GM23248 (cell line): Measurements from ENCODE around the gene CDH13. TPM values are rescaled to one million over a fixed set of nuclear protein-coding genes. Genes with fewer than 3 reads are reported as not detected.
A peak's percentile ranks its signal among the peaks of the same experiment; 100 is the strongest.

Source experiments
- DNase-seq: peaks from one replicate; pipeline ENCODE4 v3.0.0-alpha.2; 2015
- H2AFZ ChIP-seq: fragments of 200-600 bp; sonication (generic); 2 replicates; pipeline ENCODE4 v1.6.1; 2016; ENCODE audit warnings: antibody characterized with exemption
- H3F3A ChIP-seq: fragments of 200-600 bp; sonication (generic); 2 replicates; pipeline ENCODE4 v1.6.1; 2016; ENCODE audit warnings: mild to moderate bottlenecking, antibody characterized with exemption, mixed run types; ENCODE audit not compliant: insufficient read depth
- H3K27ac ChIP-seq: fragments of 200-600 bp; sonication (generic); 2 replicates; pipeline ENCODE4 v1.5.1; 2016; ENCODE audit warnings: mild to moderate bottlenecking
- H3K27me3 ChIP-seq: fragments of 200-600 bp; sonication (generic); replicated peaks from 2 replicates; pipeline ENCODE4 v1.6.1; 2016; ENCODE audit warnings: mild to moderate bottlenecking; ENCODE audit not compliant: insufficient read depth
- H3K36me3 ChIP-seq: fragments of 200-600 bp; sonication (generic); 2 replicates; pipeline ENCODE4 v1.6.1; 2016; ENCODE audit warnings: low read depth, mild to moderate bottlenecking
- H3K4me1 ChIP-seq: fragments of 200-600 bp; sonication (generic); 2 replicates; pipeline ENCODE4 v1.6.1; 2016; ENCODE audit warnings: mild to moderate bottlenecking; ENCODE audit not compliant: insufficient read depth
- H3K4me2 ChIP-seq: fragments of 200-600 bp; sonication (generic); one replicate; pipeline ENCODE4 v1.6.1; 2016; ENCODE audit warnings: mild to moderate bottlenecking; ENCODE audit not compliant: unreplicated experiment
- H3K4me3 ChIP-seq: fragments of 200-600 bp; sonication (generic); 2 replicates; pipeline ENCODE4 v1.5.1; 2016; ENCODE audit warnings: mild to moderate bottlenecking
- H3K79me2 ChIP-seq: fragments of 200-600 bp; sonication (generic); 2 replicates; pipeline ENCODE4 v1.6.1; 2016; ENCODE audit warnings: mild to moderate bottlenecking; ENCODE audit not compliant: insufficient read depth
- H3K9ac ChIP-seq: fragments of 200-600 bp; sonication (generic); 2 replicates; pipeline ENCODE4 v1.6.1; 2016; ENCODE audit warnings: mild to moderate bottlenecking
- H3K9me2 ChIP-seq: fragments of 200-600 bp; sonication (generic); 2 replicates; pipeline ENCODE4 v1.6.1; 2016; ENCODE audit warnings: mixed run types, mild to moderate bottlenecking, moderate library complexity; ENCODE audit not compliant: insufficient read depth
- H3K9me3 ChIP-seq: fragments of 200-600 bp; sonication (generic); one replicate; pipeline ENCODE4 v1.6.1; 2017; ENCODE audit warnings: low read depth
- H4K20me1 ChIP-seq: fragments of 200-600 bp; sonication (generic); 2 replicates; pipeline ENCODE4 v1.6.0; 2016; ENCODE audit not compliant: insufficient read depth
- EZH2 ChIP-seq: fragments of 200-600 bp; sonication (generic); IDR thresholded peaks from 2 replicates; pipeline ENCODE4 v1.6.1; 2018; ENCODE audit warnings: antibody characterized with exemption, mild to moderate bottlenecking; ENCODE audit not compliant: insufficient read depth, poor library complexity, severe bottlenecking
- EZH2phosphoT487 ChIP-seq: fragments of 200-600 bp; sonication (generic); IDR thresholded peaks from 2 replicates; pipeline ENCODE4 v1.6.1; 2018; ENCODE audit warnings: antibody characterized with exemption, moderate library complexity, mild to moderate bottlenecking, low read depth; ENCODE audit not compliant: insufficient read depth
- WGBS, 2 experiments: methylation state at CpG; one replicate each; pipeline ENCODE4 v1.1.6; 2015 to 2017; ENCODE audit warnings: low lambda C conversion rate in 2 of 2, low coverage in 1 of 2; ENCODE audit errors: missing lambda C conversion rate in 2 of 2; 5-methylcytosine and 5-hydroxymethylcytosine counted together
- in situ Hi-C: fragments of 300-500 bp; cut with MboI; formaldehyde crosslinking; loops from 2 replicates; pipeline ENCODE4 v1.15.0; 2020
- polyA plus RNA-seq: library from polyadenylated mRNA; unstranded; fragments of >200 nt; fragmentation: Nextera tagmentation; extraction: Ambion mirVana; gene quantifications from 2 replicates; pipeline ENCODE4 v1.2.1, GENCODE V29; 2016
- total RNA-seq: library from RNA; depleted of rRNA; stranded (reverse); fragments of >200 nt; shearing (Covaris generic); gene quantifications from 2 replicates; pipeline ENCODE4 v1.2.3, GENCODE V29; 2014

The CDH13 gene
- total and polyA plus RNA-seq, 2 experiments from 2014 or later: 51.0 to 52.8 TPM

DNA sequence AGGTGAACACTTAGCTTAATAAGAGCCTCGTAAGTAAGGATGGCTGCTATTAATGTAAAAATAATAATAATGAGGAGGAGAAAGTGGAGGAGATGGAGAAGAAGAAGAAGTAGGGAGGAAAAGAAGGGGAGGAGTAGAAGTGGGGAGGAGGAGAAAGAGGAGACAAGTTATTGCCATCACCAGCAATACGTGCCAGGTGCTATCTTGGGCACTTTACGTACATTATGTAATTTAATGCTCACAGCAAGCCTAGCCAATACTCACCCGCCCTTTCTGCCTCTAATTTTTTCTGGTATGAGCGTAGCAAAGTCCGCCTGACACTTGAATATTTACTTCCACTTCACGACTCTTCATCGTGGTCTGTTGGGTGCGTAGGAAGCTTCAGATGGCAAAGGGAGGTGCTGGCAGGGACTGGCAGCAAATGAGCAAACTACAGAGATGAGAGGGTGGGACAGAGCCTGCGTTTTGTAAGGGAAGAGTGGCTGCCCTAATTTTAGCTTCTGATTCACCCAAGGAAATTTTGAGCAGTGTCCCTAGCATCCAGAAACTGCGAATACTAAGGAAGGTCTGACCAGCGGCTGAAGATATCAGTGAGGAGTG is 42.1 kb upstream of the CDH13 start:
- peak; percentile 30 for DNase-seq
- H4K20me1 ChIP-seq: no peaks in the 10 kb centered on the region
- H3K4me1 ChIP-seq: peaks cover 18% of the 10 kb centered on the region
- H3F3A ChIP-seq: peaks cover 18% of the 10 kb centered on the region
- H3K9me3 ChIP-seq: no peaks in the 10 kb centered on the region
- 0 out of 2 replicates have a peak, but pooled peaks cover 2% of the 10 kb centered on the region for H3K27me3 ChIP-seq
- no peak overlapping the region for H3K9ac ChIP-seq
- in situ Hi-C loops: no loop called here
- H3K36me3 ChIP-seq: no peaks in the 10 kb centered on the region
- no peak overlapping the region for H3K27ac ChIP-seq
- TF ChIP-seq EZH2: no peak
- no peak for TF ChIP-seq EZH2phosphoT487
- H2AFZ ChIP-seq: no peak overlapping the region
- H3K79me2 ChIP-seq: no peaks in the 10 kb centered on the region
- H3K4me2 ChIP-seq: no peak overlapping the region
- no peak overlapping the region for H3K4me3 ChIP-seq
- 75 to 82% methylated on average over 12 of the region's 12 CpGs for WGBS, 2 experiments
- H3K9me2 ChIP-seq: no peaks in the 10 kb centered on the region

DNA sequence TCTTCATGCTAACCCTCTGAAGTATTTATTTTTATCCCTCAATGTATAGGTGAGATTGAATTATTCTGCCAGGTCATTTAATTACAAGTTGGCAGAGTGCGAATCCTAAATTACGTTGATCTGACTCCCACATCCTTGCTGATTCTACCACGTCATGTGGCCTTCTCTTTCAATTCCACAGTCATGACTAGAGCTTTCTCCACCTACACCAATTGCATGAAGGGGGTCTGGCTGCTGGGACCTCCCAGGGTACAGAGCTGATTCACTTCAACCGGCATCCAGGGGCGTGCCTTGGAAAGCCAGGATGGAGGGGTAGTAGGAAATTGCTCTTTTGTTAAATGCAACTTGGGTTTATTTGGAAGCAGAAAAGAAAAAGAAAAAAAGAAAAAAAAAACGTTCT is 41.1 kb upstream of the CDH13 start:
- Histone ChIP-seq H3F3A (peaks cover 18% of the 10 kb centered on the region), H4K20me1 (no peaks in the 10 kb centered on the region), H3K27ac (peak overlapping the region; percentile 34), H3K9me3 (no peaks in the 10 kb centered on the region), H3K4me3 (no peak overlapping the region), H2AFZ (no peak overlapping the region), H3K9me2 (no peaks in the 10 kb centered on the region), H3K79me2 (no peaks in the 10 kb centered on the region), H3K36me3 (no peaks in the 10 kb centered on the region), H3K4me2 (peak overlapping the region; percentile 6), H3K27me3 (no peaks in the 10 kb centered on the region), H3K9ac (no peak overlapping the region), H3K4me1 (peaks cover 13% of the 10 kb centered on the region)
- WGBS, 2 experiments: 31 to 41% methylated on average over 6 of the region's 6 CpGs
- in situ Hi-C loops: no loop called here
- TF ChIP-seq EZH2phosphoT487: no peak
- no peak for TF ChIP-seq EZH2
- peak; percentile 85 for DNase-seq

DNA sequence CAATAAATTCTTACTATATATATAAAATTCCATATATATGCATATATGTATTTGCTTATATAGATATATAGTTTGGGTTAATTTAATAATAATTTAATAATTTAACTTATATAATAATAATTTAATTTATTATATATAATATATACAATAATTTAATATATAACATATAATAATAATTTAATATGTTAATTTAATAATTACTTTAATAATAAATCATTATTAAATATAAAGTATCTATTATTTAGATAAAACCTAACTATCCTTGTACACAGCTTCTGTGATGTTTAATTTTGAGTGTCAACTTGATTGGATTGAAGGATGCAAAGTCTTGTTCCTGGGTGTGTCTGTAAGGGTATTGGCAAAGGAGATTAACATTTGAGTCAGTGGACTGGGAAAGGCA is 40.6 kb upstream of the CDH13 start:
- Histone ChIP-seq H3K4me2 (peak overlapping the region; percentile 6), H3K27me3 (no peaks in the 10 kb centered on the region), H3K36me3 (no peaks in the 10 kb centered on the region), H3K9me2 (no peaks in the 10 kb centered on the region), H2AFZ (no peak overlapping the region), H4K20me1 (no peaks in the 10 kb centered on the region), H3F3A (peaks cover 18% of the 10 kb centered on the region), H3K79me2 (no peaks in the 10 kb centered on the region), H3K4me3 (no peak overlapping the region), H3K9me3 (no peaks in the 10 kb centered on the region), H3K27ac (no peak overlapping the region), H3K4me1 (peaks cover 13% of the 10 kb centered on the region), H3K9ac (no peak overlapping the region)
- TF ChIP-seq EZH2: no peak
- no peak for TF ChIP-seq EZH2phosphoT487
- in situ Hi-C loops: no loop called here
- DNase-seq: no peak

DNA sequence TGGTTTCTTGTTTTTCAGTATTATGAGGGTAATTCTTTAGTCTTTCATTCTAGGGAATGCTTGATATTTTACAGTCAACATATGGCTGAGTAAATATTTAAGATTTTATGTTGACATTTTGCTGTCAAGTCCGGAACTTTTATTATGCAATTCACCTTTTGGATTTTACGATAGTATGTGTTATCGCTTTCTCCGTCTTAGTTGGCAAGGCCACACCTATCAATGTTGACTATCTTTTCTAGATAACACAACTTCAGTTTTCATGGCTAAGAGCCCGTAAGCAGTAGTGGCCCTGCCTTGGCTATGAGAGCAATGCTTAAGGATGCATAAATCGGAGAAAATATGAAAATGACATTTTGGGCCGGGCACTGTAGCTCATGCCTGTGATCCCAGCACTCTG is 39.5 kb upstream of the CDH13 start:
- in situ Hi-C loops: no loop called here
- peaks cover 13% of the 10 kb centered on the region for H3K4me1 ChIP-seq

DNA sequence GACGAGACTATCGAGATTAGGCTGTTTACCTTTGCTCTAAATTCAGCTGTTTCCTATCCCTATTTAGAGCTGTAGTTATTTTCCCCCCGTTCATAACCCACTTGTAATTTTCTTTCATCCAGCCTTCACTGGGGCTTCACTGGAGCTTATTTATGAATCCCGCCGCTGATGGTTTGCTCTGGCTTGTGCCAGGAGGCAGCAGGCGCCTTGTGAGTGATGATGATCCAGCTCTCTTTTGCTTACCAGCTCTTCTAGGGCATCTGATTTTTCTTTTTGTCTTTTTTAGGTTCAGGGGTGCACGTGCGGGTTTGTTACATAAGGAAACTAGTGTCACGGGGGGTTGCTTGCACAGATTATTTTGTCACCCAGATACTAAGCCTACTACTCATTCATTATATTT is 37.4 kb upstream of the CDH13 start:
- H3K4me3 ChIP-seq: no peak overlapping the region
- no peak for DNase-seq
- peaks cover 17% of the 10 kb centered on the region for H3K27me3 ChIP-seq
- H2AFZ ChIP-seq: no peak overlapping the region
- no peak for TF ChIP-seq EZH2phosphoT487
- no peak for TF ChIP-seq EZH2
- in situ Hi-C loops: no loop called here
- no peaks in the 10 kb centered on the region for H3K36me3 ChIP-seq
- H3K9me3 ChIP-seq: no peaks in the 10 kb centered on the region
- H3K4me1 ChIP-seq: no peaks in the 10 kb centered on the region; the same call in 1 of the 2 replicates
- no peaks in the 10 kb centered on the region for H3K79me2 ChIP-seq
- H3K9me2 ChIP-seq: no peaks in the 10 kb centered on the region
- H3F3A ChIP-seq: 0 out of 2 replicates have a peak, but pooled peaks cover 6% of the 10 kb centered on the region
- WGBS, 2 experiments: 78% methylated on average over 9 of the region's 9 CpGs
- H3K27ac ChIP-seq: no peak overlapping the region
- no peaks in the 10 kb centered on the region for H4K20me1 ChIP-seq
- no peak overlapping the region for H3K9ac ChIP-seq
- H3K4me2 ChIP-seq: no peak overlapping the region

More for the DNA sequence above, 39.5 kb upstream of the CDH13 start:
- 76 to 81% methylated on average over 7 of the region's 7 CpGs for WGBS, 2 experiments
- Histone ChIP-seq H3K36me3 (no peaks in the 10 kb centered on the region), H3K9me3 (no peaks in the 10 kb centered on the region), H3F3A (peaks cover 18% of the 10 kb centered on the region), H2AFZ (no peak overlapping the region), H4K20me1 (no peaks in the 10 kb centered on the region), H3K4me2 (no peak overlapping the region), H3K9me2 (no peaks in the 10 kb centered on the region), H3K9ac (no peak overlapping the region), H3K79me2 (no peaks in the 10 kb centered on the region), H3K27me3 (peaks cover 11% of the 10 kb centered on the region), H3K27ac (no peak overlapping the region), H3K4me3 (no peak overlapping the region)
- DNase-seq: no peak
- no peak for TF ChIP-seq EZH2
- no peak for TF ChIP-seq EZH2phosphoT487
